Hepatocyte (in vitro differentiated cells): ENCODE results near the gene EGFL7. TPM values are rescaled to one million over a fixed set of nuclear protein-coding genes. Genes with fewer than 3 reads are reported as not detected.

Experiments
- DNase-seq: peaks from one replicate; pipeline ENCODE4 v3.0.0-alpha.2; 2016; ENCODE audit warnings: low spot score
- H2AFZ ChIP-seq: fragments of 200-600 bp; sonication (generic); 2 replicates; pipeline ENCODE4 v1.6.0; 2016; ENCODE audit warnings: antibody characterized with exemption, mild to moderate bottlenecking
- H3K27ac ChIP-seq: fragments of 200-600 bp; sonication (generic); 2 replicates; pipeline ENCODE4 v1.5.1; 2016; ENCODE audit warnings: mild to moderate bottlenecking
- H3K27me3 ChIP-seq: fragments of 200-600 bp; sonication (generic); 2 replicates; pipeline ENCODE4 v1.6.1; 2016
- H3K36me3 ChIP-seq: fragments of 200-600 bp; sonication (generic); replicated peaks from 2 replicates; pipeline ENCODE4 v1.5.1; 2016; ENCODE audit warnings: low read depth; ENCODE audit not compliant: insufficient read depth
- H3K4me1 ChIP-seq: fragments of 200-600 bp; sonication (generic); 2 replicates; pipeline ENCODE4 v1.5.1; 2016; ENCODE audit warnings: mild to moderate bottlenecking, moderate library complexity; ENCODE audit not compliant: insufficient read depth
- H3K4me2 ChIP-seq: fragments of 200-600 bp; sonication (generic); 2 replicates; pipeline ENCODE4 v1.6.0; 2016
- H3K4me3 ChIP-seq: fragments of 200-600 bp; sonication (generic); 2 replicates; pipeline ENCODE4 v1.5.1; 2016; ENCODE audit warnings: mild to moderate bottlenecking
- H3K79me2 ChIP-seq: fragments of 200-600 bp; sonication (generic); 2 replicates; pipeline ENCODE4 v1.6.0; 2017; ENCODE audit warnings: mild to moderate bottlenecking
- H3K9me2 ChIP-seq: fragments of 200-600 bp; sonication (generic); replicated peaks from 2 replicates; pipeline ENCODE4 v1.6.0; 2017; ENCODE audit warnings: mild to moderate bottlenecking; ENCODE audit not compliant: insufficient read depth
- H3K9me3 ChIP-seq: fragments of 200-600 bp; sonication (generic); 2 replicates; pipeline ENCODE4 v1.5.1; 2016; ENCODE audit warnings: low read depth, mild to moderate bottlenecking
- H4K20me1 ChIP-seq: fragments of 200-600 bp; sonication (generic); 2 replicates; pipeline ENCODE4 v1.6.0; 2016; ENCODE audit warnings: mild to moderate bottlenecking; ENCODE audit not compliant: insufficient read depth, poor library complexity, severe bottlenecking
- EZH2 ChIP-seq: fragments of 200-600 bp; sonication (generic); IDR thresholded peaks from 2 replicates; pipeline ENCODE4 v1.6.1; 2016; ENCODE audit warnings: antibody characterized with exemption, mild to moderate bottlenecking, borderline replicate concordance
- EZH2phosphoT487 ChIP-seq: fragments of 200-600 bp; sonication (generic); IDR thresholded peaks from one replicate; pipeline ENCODE4 v1.6.1; 2018; ENCODE audit warnings: antibody characterized with exemption, mild to moderate bottlenecking, low read depth, moderate library complexity; ENCODE audit not compliant: unreplicated experiment, severe bottlenecking
- WGBS: methylation state at CpG from one replicate; pipeline ENCODE4 v1.1.6; 2016; ENCODE audit warnings: low lambda C conversion rate; ENCODE audit errors: missing lambda C conversion rate; 5-methylcytosine and 5-hydroxymethylcytosine counted together
- polyA plus RNA-seq: library from polyadenylated mRNA; unstranded; fragments of >200 nt; fragmentation: Nextera tagmentation; extraction: Ambion mirVana; gene quantifications from 2 replicates; pipeline ENCODE4 v1.2.1, GENCODE V29; 2016
- total RNA-seq: library from RNA; depleted of rRNA; stranded (reverse); fragments of >200 nt; gene quantifications from 2 replicates; pipeline ENCODE4 v1.2.3, GENCODE V29; 2014
- TF ChIP-seq, protein P1 (sequence below): fragments of 200-600 bp; sonication (generic); IDR thresholded peaks from 2 replicates; pipeline ENCODE4 v1.5.1; 2016; ENCODE audit warnings: antibody characterized with exemption, mild to moderate bottlenecking; ENCODE audit not compliant: poor library complexity

Gene EGFL7
- total and polyA plus RNA-seq, 2 experiments from 2014 or later = 50.0 to 82.5 TPM

DNA sequence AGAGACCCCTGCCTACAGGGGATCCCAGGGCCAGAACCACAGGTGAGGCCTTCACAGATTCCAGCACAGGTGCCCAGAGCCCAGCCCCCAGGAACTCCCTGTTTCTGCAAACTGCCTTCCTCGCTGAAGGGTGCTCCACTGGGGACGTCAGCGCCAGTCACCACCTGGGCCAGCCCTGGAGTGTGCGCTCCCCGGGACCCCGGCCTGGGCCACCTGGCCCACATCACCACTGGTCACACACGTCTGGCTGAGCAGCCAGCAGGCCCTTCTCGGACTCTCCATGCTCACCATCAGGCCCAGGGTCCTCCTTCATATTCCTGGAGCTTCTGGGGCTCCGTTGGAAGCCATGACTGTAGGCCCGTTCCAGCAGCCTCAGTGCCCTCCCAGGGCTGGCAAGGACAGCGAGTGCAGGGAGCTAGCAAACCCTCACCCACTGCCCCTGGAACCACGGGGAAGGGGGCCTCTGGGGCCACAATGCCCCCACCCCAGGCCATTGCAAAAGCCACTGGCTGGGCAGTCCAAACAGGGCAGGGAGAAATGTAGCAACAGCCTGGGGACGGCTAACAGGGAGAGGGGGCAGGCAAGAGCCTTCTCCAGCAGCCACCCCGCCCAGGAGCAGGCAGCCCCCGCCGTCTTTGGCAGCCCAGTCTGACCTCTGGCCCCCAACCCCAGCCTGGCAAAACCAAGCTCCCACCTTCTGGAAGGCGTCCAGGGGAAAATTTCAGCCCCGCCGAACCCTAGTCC is 23.2 kb downstream of the EGFL7 start:
- 46% methylated on average over 15 of the region's 19 CpGs for WGBS
- Histone ChIP-seq H3K36me3 (no peaks in the 10 kb centered on the region), H2AFZ (peak overlapping the region; percentile 67), H3K79me2 (peaks cover 59% of the 10 kb centered on the region), H3K9me2 (no peaks in the 10 kb centered on the region), H3K4me2 (peak overlapping the region; percentile 100), H4K20me1 (peaks cover 41% of the 10 kb centered on the region), H3K9me3 (no peaks in the 10 kb centered on the region), H3K27me3 (no peaks in the 10 kb centered on the region), H3K4me1 (peaks cover 24% of the 10 kb centered on the region), H3K27ac (peak overlapping the region; percentile 88), H3K4me3 (peak overlapping the region; percentile 92)
- TF ChIP-seq, protein P1, sequence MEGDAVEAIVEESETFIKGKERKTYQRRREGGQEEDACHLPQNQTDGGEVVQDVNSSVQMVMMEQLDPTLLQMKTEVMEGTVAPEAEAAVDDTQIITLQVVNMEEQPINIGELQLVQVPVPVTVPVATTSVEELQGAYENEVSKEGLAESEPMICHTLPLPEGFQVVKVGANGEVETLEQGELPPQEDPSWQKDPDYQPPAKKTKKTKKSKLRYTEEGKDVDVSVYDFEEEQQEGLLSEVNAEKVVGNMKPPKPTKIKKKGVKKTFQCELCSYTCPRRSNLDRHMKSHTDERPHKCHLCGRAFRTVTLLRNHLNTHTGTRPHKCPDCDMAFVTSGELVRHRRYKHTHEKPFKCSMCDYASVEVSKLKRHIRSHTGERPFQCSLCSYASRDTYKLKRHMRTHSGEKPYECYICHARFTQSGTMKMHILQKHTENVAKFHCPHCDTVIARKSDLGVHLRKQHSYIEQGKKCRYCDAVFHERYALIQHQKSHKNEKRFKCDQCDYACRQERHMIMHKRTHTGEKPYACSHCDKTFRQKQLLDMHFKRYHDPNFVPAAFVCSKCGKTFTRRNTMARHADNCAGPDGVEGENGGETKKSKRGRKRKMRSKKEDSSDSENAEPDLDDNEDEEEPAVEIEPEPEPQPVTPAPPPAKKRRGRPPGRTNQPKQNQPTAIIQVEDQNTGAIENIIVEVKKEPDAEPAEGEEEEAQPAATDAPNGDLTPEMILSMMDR = peak; percentile 5
- no peak for TF ChIP-seq EZH2phosphoT487
- no peak for DNase-seq

- peak overlapping the region; percentile 67 for H2AFZ ChIP-seq
- no peaks in the 10 kb centered on the region for H3K36me3 ChIP-seq
- WGBS = 8% methylated on average over 7 of the region's 20 CpGs
- peaks cover 39% of the 10 kb centered on the region for H4K20me1 ChIP-seq
- no peaks in the 10 kb centered on the region for H3K9me2 ChIP-seq
- no peaks in the 10 kb centered on the region for H3K9me3 ChIP-seq
- no peaks in the 10 kb centered on the region for H3K27me3 ChIP-seq
- peaks cover 54% of the 10 kb centered on the region for H3K79me2 ChIP-seq
- H3K4me1 ChIP-seq = peaks cover 24% of the 10 kb centered on the region
- DNase-seq = no peak
- TF ChIP-seq, protein P1 = no peak
- TF ChIP-seq EZH2 (no peak), EZH2phosphoT487 (no peak)
- H3K27ac ChIP-seq = peak overlapping the region; percentile 88
- H3K4me2 ChIP-seq = peak overlapping the region; percentile 100
- H3K4me3 ChIP-seq = peak overlapping the region; percentile 92
These were observed 23.7 kb downstream of the EGFL7 start for GRCh38 chr9:136686534-136686793.

GRCh38 chr9:136686794-136687711 is 24.3 kb downstream of the EGFL7 start, which contains the start of gene AGPAT2:
Gene AGPAT2 (minus strand): TSS chr9:136687457. CDS start chr9:136687357, 100 bp downstream.
- Histone ChIP-seq H3K4me3 (peak within 1 kb of the TSS; percentile 92), H3K9me3 (no peaks in the 10 kb centered on the region), H3K27ac (peak within 1 kb of the TSS; percentile 88), H3K4me1 (peaks cover 28% of the 10 kb centered on the region), H3K79me2 (peaks cover 48% of the 10 kb centered on the region), H3K36me3 (no peaks in the 10 kb centered on the region), H3K9me2 (no peaks in the 10 kb centered on the region), H3K27me3 (no peaks in the 10 kb centered on the region), H2AFZ (peak within 1 kb of the TSS; percentile 67), H4K20me1 (peaks cover 35% of the 10 kb centered on the region), H3K4me2 (peak within 1 kb of the TSS; percentile 100)
- TF ChIP-seq EZH2 = no peak
- TF ChIP-seq, protein P1 = no peak
- no peak for TF ChIP-seq EZH2phosphoT487
- under 1% methylated on average over 25 of the region's 106 CpGs for WGBS
- peak; percentile 93 for DNase-seq
